HG03571 (cell line): ENCODE measurements around the gene VCL.
"Not testable (repeated sequence)": the region's sequence is repeated elsewhere in the genome, so short reads cannot be mapped to it uniquely, and the experiment has no call there.

Experiments
- ATAC-seq: cut with Tn5 transposase; IDR thresholded peaks from one replicate; pipeline ENCODE4 v1.9.1; 2021; ENCODE audit not compliant: unreplicated experiment

The VCL gene

GRCh38 chr10:73971636-73972354, 26.1 kb upstream of the VCL start:
- ATAC-seq: no peak

GRCh38 chr10:73973427-73973826, 24.5 kb upstream of the VCL start:
- ATAC-seq: no peak

- ATAC-seq: no peak
These were observed 23.5 kb upstream of the VCL start for GRCh38 chr10:73974309-73974946.

GRCh38 chr10:73975388-73975787, 22.5 kb upstream of the VCL start:
- no peak for ATAC-seq

- ATAC-seq: no peak
These were observed 18.6 kb upstream of the VCL start for GRCh38 chr10:73979141-73979808.

- ATAC-seq: no peak
These were observed 18.0 kb upstream of the VCL start for GRCh38 chr10:73979809-73980433.

GRCh38 chr10:73981812-73982211, 16.1 kb upstream of the VCL start:
- ATAC-seq: no peak

- ATAC-seq: no peak
These were observed 14.5 kb upstream of the VCL start for GRCh38 chr10:73983096-73984047.

- ATAC-seq: no peak
These were observed 8.2 kb upstream of the VCL start for GRCh38 chr10:73989594-73990150.

GRCh38 chr10:73991203-73991883, 6.6 kb upstream of the VCL start:
- ATAC-seq: no peak

- ATAC-seq: no peak
These were observed 6.1 kb upstream of the VCL start for GRCh38 chr10:73991884-73992245.

- ATAC-seq: no peak
These were observed 4.8 kb upstream of the VCL start for GRCh38 chr10:73992899-73993788.

- ATAC-seq: no peak
These were observed 2.9 kb upstream of the VCL start for GRCh38 chr10:73995035-73995358.

GRCh38 chr10:73997461-73997786, 492 bp upstream of the VCL start:
- ATAC-seq: peak; percentile 30

- ATAC-seq: no peak
These were observed 660 bp downstream of the VCL start for GRCh38 chr10:73998623-73998928.

- no peak for ATAC-seq
These were observed 1.2 kb downstream of the VCL start for GRCh38 chr10:73998929-73999691.

GRCh38 chr10:73999703-74000102, 1.8 kb downstream of the VCL start:
- no peak for ATAC-seq

GRCh38 chr10:74000244-74000643, 2.3 kb downstream of the VCL start:
- not testable (repeated sequence) for ATAC-seq
